SJCRH30 (cell line): Measurements from ENCODE around the gene TSPAN9. TPM values are rescaled to one million over a fixed set of nuclear protein-coding genes. Genes with fewer than 3 reads are reported as not detected.

Source experiments
- DNase-seq, 2 experiments: peaks; one replicate each; pipeline ENCODE4 v3.0.0-alpha.2; 2015 to 2020
- H3K27ac ChIP-seq: fragments of 250-450 bp; sonication (Bioruptor Pico); 2 replicates; pipeline ENCODE4 v1.5.1; 2020; ENCODE audit warnings: mild to moderate bottlenecking, moderate library complexity
- H3K27me3 ChIP-seq: fragments of 250-450 bp; sonication (Bioruptor Pico); 2 replicates; pipeline ENCODE4 v1.5.1; 2020; ENCODE audit warnings: mild to moderate bottlenecking, moderate library complexity
- H3K36me3 ChIP-seq: fragments of 250-450 bp; sonication (Bioruptor Pico); 2 replicates; pipeline ENCODE4 v1.5.1; 2020; ENCODE audit warnings: mild to moderate bottlenecking, moderate library complexity
- H3K4me1 ChIP-seq: fragments of 250-450 bp; sonication (Bioruptor Pico); 2 replicates; pipeline ENCODE4 v1.5.1; 2020; ENCODE audit warnings: mild to moderate bottlenecking, moderate library complexity
- H3K4me3 ChIP-seq: fragments of 250-450 bp; sonication (Bioruptor Pico); 2 replicates; pipeline ENCODE4 v1.5.1; 2020; ENCODE audit warnings: mild to moderate bottlenecking, moderate library complexity
- H3K9me3 ChIP-seq: fragments of 250-450 bp; sonication (Bioruptor Pico); replicated peaks from 2 replicates; pipeline ENCODE4 v1.5.1; 2020; ENCODE audit warnings: mild to moderate bottlenecking, moderate library complexity
- total RNA-seq: library from RNA; depleted of rRNA; stranded (reverse); fragments of >200 nt; shearing (Covaris generic); gene quantifications from 2 replicates; pipeline ENCODE4 v1.2.3, GENCODE V29; 2014

Gene TSPAN9
- total RNA-seq, 1 experiment from 2014 or later: 210 TPM

- peak; percentile 61 to 83 for DNase-seq
- Histone ChIP-seq H3K4me3 (no peak overlapping the region), H3K9me3 (no peaks in the 10 kb centered on the region), H3K36me3 (peaks cover 24% of the 10 kb centered on the region), H3K27ac (peak overlapping the region; percentile 7; the same call in 1 of the 2 replicates), H3K27me3 (no peaks in the 10 kb centered on the region), H3K4me1 (peaks cover 28% of the 10 kb centered on the region)
Measured at GRCh38 chr12:3275171-3276041, 198.2 kb downstream of the TSPAN9 start.

- H3K4me3 ChIP-seq: no peak overlapping the region
- DNase-seq: no peak
- H3K27ac ChIP-seq: no peak overlapping the region
- H3K36me3 ChIP-seq: peaks cover 22% of the 10 kb centered on the region
- H3K4me1 ChIP-seq: peaks cover 28% of the 10 kb centered on the region
- no peaks in the 10 kb centered on the region for H3K9me3 ChIP-seq
- no peaks in the 10 kb centered on the region for H3K27me3 ChIP-seq
Measured at GRCh38 chr12:3276226-3276625, 199.0 kb downstream of the TSPAN9 start.

GRCh38 chr12:3277306-3277943 is 200.2 kb downstream of the TSPAN9 start:
- Histone ChIP-seq H3K4me1 (peaks cover 22% of the 10 kb centered on the region), H3K9me3 (no peaks in the 10 kb centered on the region)

DNA sequence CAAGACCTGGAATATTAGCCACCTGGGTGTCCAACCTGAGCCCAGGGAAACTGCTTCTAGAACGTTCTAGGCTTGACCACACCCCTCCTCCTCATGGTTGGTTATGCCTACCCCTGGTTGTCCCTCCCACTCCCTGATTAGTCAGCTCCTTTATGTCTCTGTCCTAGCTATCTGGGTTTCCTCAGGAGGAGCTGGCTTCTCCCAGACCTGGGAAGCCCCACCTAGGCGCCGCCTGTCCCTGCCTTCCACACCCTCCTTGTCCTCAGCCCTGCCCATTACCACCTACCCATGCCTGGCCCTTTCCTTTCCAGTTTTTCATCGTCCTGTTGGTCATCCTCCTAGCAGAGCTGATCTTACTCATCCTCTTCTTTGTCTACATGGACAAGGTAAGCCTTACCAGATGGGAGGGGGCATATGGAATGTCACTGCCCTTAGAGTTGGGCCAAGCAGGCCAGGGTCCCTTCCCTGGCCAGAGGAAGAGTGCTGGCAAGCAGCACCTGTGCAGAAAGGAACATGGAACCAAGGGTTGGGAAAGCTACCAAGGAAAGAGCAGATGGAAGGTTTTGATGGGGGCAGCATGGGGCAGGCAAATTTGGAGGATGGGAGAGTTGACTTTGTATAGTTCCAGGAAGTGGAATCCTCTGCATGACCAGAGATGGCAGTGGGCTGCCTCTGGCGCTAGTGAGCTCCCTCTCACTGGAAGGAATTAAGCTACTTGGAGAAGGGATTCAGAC is 201.7 kb downstream of the TSPAN9 start:
- H3K9me3 ChIP-seq: no peaks in the 10 kb centered on the region
- no peak for DNase-seq
- H3K27ac ChIP-seq: no peak overlapping the region
- no peaks in the 10 kb centered on the region for H3K27me3 ChIP-seq
- no peak overlapping the region for H3K4me3 ChIP-seq
- H3K36me3 ChIP-seq: peaks cover 43% of the 10 kb centered on the region
- H3K4me1 ChIP-seq: peaks cover 15% of the 10 kb centered on the region

More at GRCh38 chr12:3277306-3277943, 200.2 kb downstream of the TSPAN9 start:
- H3K27ac ChIP-seq: no peak overlapping the region
- DNase-seq: no peak
- no peak overlapping the region for H3K4me3 ChIP-seq
- no peaks in the 10 kb centered on the region for H3K27me3 ChIP-seq
- peaks cover 30% of the 10 kb centered on the region for H3K36me3 ChIP-seq

GRCh38 chr12:3279415-3279780 is 202.2 kb downstream of the TSPAN9 start:
- Histone ChIP-seq H3K36me3 (peaks cover 46% of the 10 kb centered on the region), H3K4me1 (peaks cover 9% of the 10 kb centered on the region), H3K27me3 (no peaks in the 10 kb centered on the region), H3K27ac (no peak overlapping the region), H3K9me3 (no peaks in the 10 kb centered on the region), H3K4me3 (no peak overlapping the region)
- DNase-seq: no peak

- no peak for DNase-seq
Measured at GRCh38 chr12:3279832-3280231, 202.7 kb downstream of the TSPAN9 start.

GRCh38 chr12:3280967-3281366 is 203.8 kb downstream of the TSPAN9 start:
- no peaks in the 10 kb centered on the region for H3K9me3 ChIP-seq
- no peaks in the 10 kb centered on the region for H3K4me1 ChIP-seq
- H3K36me3 ChIP-seq: peaks cover 55% of the 10 kb centered on the region
- DNase-seq: no peak
- H3K27ac ChIP-seq: no peak overlapping the region
- no peaks in the 10 kb centered on the region for H3K27me3 ChIP-seq
- H3K4me3 ChIP-seq: no peak overlapping the region

More at GRCh38 chr12:3279832-3280231, 202.7 kb downstream of the TSPAN9 start:
- peaks cover 50% of the 10 kb centered on the region for H3K36me3 ChIP-seq
- H3K4me3 ChIP-seq: no peak overlapping the region
- no peaks in the 10 kb centered on the region for H3K27me3 ChIP-seq
- no peaks in the 10 kb centered on the region for H3K9me3 ChIP-seq
- peaks cover 5% of the 10 kb centered on the region for H3K4me1 ChIP-seq
- no peak overlapping the region for H3K27ac ChIP-seq

- H3K9me3 ChIP-seq: no peaks in the 10 kb centered on the region
- no peaks in the 10 kb centered on the region for H3K4me1 ChIP-seq
- peaks cover 62% of the 10 kb centered on the region for H3K36me3 ChIP-seq
- H3K27me3 ChIP-seq: no peaks in the 10 kb centered on the region
- no peak overlapping the region for H3K27ac ChIP-seq
- DNase-seq: no peak
- H3K4me3 ChIP-seq: no peak overlapping the region
Measured at GRCh38 chr12:3281588-3282383, 204.6 kb downstream of the TSPAN9 start.

GRCh38 chr12:3282384-3282670 is 205.1 kb downstream of the TSPAN9 start:
- no peak for DNase-seq
- no peaks in the 10 kb centered on the region for H3K4me1 ChIP-seq
- no peaks in the 10 kb centered on the region for H3K9me3 ChIP-seq
- no peak overlapping the region for H3K4me3 ChIP-seq
- peaks cover 65% of the 10 kb centered on the region for H3K36me3 ChIP-seq
- no peaks in the 10 kb centered on the region for H3K27me3 ChIP-seq
- H3K27ac ChIP-seq: no peak overlapping the region

GRCh38 chr12:3283137-3283680 is 206.0 kb downstream of the TSPAN9 start:
- DNase-seq: no peak
- Histone ChIP-seq H3K4me3 (no peak overlapping the region), H3K27me3 (no peaks in the 10 kb centered on the region), H3K36me3 (peaks cover 69% of the 10 kb centered on the region), H3K4me1 (no peaks in the 10 kb centered on the region), H3K9me3 (no peaks in the 10 kb centered on the region), H3K27ac (no peak overlapping the region)

GRCh38 chr12:3284405-3284804 is 207.2 kb downstream of the TSPAN9 start:
- H3K36me3 ChIP-seq: peaks cover 62% of the 10 kb centered on the region
- no peaks in the 10 kb centered on the region for H3K27me3 ChIP-seq
- no peak overlapping the region for H3K27ac ChIP-seq
- H3K9me3 ChIP-seq: no peaks in the 10 kb centered on the region
- no peak for DNase-seq
- no peak overlapping the region for H3K4me3 ChIP-seq
- H3K4me1 ChIP-seq: no peaks in the 10 kb centered on the region

DNA sequence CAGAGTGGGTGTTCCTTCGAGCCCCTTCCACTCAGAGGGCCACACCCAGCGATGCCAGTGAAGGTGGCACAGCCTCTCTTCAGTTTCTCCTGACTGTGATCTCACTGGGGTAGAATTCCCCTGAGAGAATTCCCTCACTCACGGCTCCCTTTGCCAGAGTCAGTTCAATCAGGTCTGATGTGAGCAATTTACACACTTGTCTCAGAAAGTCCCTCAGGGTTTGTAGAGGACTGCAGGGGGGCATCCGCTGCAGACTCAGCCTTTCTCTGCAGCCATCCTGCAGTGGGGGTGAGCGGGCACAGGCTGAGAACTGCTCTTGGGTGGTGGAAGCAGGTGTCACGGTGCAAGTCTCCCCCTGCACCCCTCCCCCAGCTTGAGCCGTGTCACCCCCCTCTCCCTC is 208.4 kb downstream of the TSPAN9 start:
- DNase-seq: no peak
- no peak overlapping the region for H3K4me3 ChIP-seq
- H3K27me3 ChIP-seq: no peaks in the 10 kb centered on the region
- no peak overlapping the region for H3K27ac ChIP-seq
- no peaks in the 10 kb centered on the region for H3K4me1 ChIP-seq
- no peaks in the 10 kb centered on the region for H3K9me3 ChIP-seq
- peaks cover 56% of the 10 kb centered on the region for H3K36me3 ChIP-seq

DNA sequence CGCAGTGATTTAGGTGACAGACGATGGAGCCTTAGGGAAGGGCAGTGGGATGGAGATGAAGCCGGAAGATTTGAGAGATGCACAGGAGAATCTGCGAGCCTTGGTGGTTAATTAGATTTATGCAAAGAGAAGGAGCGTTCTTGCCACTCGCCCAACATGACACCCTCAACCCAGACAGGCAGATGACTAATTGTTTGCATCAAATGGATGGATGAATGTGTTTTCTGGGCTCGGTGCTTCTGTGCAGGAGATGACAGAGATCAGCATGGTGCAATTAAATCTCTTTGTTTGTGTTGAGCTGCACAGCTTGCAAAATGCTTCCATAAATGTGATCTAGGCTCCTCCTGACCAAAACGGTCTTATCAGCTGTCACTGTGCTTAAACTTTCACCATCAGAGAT is 211.5 kb downstream of the TSPAN9 start:
- peaks cover 3% of the 10 kb centered on the region; the same call in 1 of the 2 replicates for H3K4me1 ChIP-seq
- peaks cover 36% of the 10 kb centered on the region for H3K36me3 ChIP-seq
- no peak for DNase-seq
- H3K27ac ChIP-seq: no peak overlapping the region
- no peaks in the 10 kb centered on the region for H3K27me3 ChIP-seq
- H3K4me3 ChIP-seq: no peak overlapping the region
- H3K9me3 ChIP-seq: no peaks in the 10 kb centered on the region

DNA sequence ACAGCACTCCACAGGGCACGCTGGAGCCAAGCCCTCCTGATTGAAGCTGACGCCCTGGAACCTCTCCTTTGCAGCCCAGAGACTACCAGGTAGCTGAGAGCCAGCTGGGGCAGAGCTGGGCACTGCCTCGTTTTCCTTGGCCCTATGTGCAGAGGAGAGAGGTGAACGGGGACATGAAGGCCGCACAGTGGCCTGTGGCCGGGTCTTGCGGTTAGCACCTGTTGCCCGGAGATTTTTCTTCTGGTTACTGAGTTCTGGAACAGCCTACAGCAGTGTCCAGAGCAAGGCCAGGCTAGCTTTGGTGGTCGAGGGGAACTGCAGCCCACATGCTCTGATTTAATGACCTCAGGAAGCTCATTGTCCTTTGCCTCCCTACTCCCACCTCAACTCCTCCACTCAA is 212.5 kb downstream of the TSPAN9 start:
- Histone ChIP-seq H3K4me3 (no peak overlapping the region), H3K27ac (no peak overlapping the region), H3K27me3 (no peaks in the 10 kb centered on the region), H3K36me3 (peaks cover 28% of the 10 kb centered on the region), H3K4me1 (peaks cover 7% of the 10 kb centered on the region; the same call in 1 of the 2 replicates), H3K9me3 (no peaks in the 10 kb centered on the region)
- DNase-seq: no peak
